ENCODE measurements around the gene ATG12. TPM values are rescaled to one million over a fixed set of nuclear protein-coding genes. Genes with fewer than 3 reads are reported as not detected.
A peak's percentile ranks its signal among the peaks of the same experiment; 100 is the strongest.

The ATG12 gene
- total RNA-seq, 1 donor: 80.0 TPM

GRCh38 chr5:115815693-115816225 lies 25.6 kb downstream of the ATG12 start:
- H3K27me3 ChIP-seq (ENCODE audit: insufficient read depth, low read length): peaks cover 43% of the 10 kb centered on the region
- H2AFZ ChIP-seq (ENCODE audit: low read length): peak overlapping the region; percentile 89
- no peaks in the 10 kb centered on the region for H3K79me2 ChIP-seq (ENCODE audit: insufficient read depth, low read length)
- peak overlapping the region; percentile 91 for H3K4me2 ChIP-seq (ENCODE audit: insufficient read depth, low read length)
- H3K4me1 ChIP-seq (ENCODE audit: insufficient read depth, low read length): peaks cover 15% of the 10 kb centered on the region
- no peaks in the 10 kb centered on the region for H3K9me3 ChIP-seq (ENCODE audit: low read depth, low read length)
- TF ChIP-seq, protein P1, sequence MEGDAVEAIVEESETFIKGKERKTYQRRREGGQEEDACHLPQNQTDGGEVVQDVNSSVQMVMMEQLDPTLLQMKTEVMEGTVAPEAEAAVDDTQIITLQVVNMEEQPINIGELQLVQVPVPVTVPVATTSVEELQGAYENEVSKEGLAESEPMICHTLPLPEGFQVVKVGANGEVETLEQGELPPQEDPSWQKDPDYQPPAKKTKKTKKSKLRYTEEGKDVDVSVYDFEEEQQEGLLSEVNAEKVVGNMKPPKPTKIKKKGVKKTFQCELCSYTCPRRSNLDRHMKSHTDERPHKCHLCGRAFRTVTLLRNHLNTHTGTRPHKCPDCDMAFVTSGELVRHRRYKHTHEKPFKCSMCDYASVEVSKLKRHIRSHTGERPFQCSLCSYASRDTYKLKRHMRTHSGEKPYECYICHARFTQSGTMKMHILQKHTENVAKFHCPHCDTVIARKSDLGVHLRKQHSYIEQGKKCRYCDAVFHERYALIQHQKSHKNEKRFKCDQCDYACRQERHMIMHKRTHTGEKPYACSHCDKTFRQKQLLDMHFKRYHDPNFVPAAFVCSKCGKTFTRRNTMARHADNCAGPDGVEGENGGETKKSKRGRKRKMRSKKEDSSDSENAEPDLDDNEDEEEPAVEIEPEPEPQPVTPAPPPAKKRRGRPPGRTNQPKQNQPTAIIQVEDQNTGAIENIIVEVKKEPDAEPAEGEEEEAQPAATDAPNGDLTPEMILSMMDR (IDR thresholded peaks at IDR 0.05; ENCODE audit: extremely low read depth, low read depth, low read length): no peak
- peak overlapping the region; percentile 72 for H3K4me3 ChIP-seq (ENCODE audit: insufficient read depth, low read length)
- DNase-seq (ENCODE audit: insufficient read length, low spot score, missing footprints): no peak
- H3K27ac ChIP-seq (ENCODE audit: low read depth, low read length): no peak overlapping the region
- H3K36me3 ChIP-seq (ENCODE audit: insufficient read depth, low read length): no peaks in the 10 kb centered on the region
- no peaks in the 10 kb centered on the region for H4K20me1 ChIP-seq (ENCODE audit: insufficient read depth, low read length)

- Histone ChIP-seq H3K4me2 (ENCODE audit: insufficient read depth, low read length) (peak overlapping the region; percentile 91), H4K20me1 (ENCODE audit: insufficient read depth, low read length) (no peaks in the 10 kb centered on the region), H3K36me3 (ENCODE audit: insufficient read depth, low read length) (no peaks in the 10 kb centered on the region), H3K9me3 (ENCODE audit: low read depth, low read length) (no peaks in the 10 kb centered on the region), H3K4me1 (ENCODE audit: insufficient read depth, low read length) (peaks cover 15% of the 10 kb centered on the region), H2AFZ (ENCODE audit: low read length) (peak overlapping the region; percentile 89), H3K27ac (ENCODE audit: low read depth, low read length) (no peak overlapping the region), H3K79me2 (ENCODE audit: insufficient read depth, low read length) (no peaks in the 10 kb centered on the region), H3K27me3 (ENCODE audit: insufficient read depth, low read length) (peaks cover 43% of the 10 kb centered on the region), H3K4me3 (ENCODE audit: insufficient read depth, low read length) (peak overlapping the region; percentile 72)
- no peak for DNase-seq (ENCODE audit: insufficient read length, low spot score, missing footprints)
- TF ChIP-seq, protein P1 (IDR thresholded peaks at IDR 0.05; ENCODE audit: extremely low read depth, low read depth, low read length): no peak
These were observed 26.2 kb downstream of the ATG12 start for GRCh38 chr5:115815006-115815692.

DNA sequence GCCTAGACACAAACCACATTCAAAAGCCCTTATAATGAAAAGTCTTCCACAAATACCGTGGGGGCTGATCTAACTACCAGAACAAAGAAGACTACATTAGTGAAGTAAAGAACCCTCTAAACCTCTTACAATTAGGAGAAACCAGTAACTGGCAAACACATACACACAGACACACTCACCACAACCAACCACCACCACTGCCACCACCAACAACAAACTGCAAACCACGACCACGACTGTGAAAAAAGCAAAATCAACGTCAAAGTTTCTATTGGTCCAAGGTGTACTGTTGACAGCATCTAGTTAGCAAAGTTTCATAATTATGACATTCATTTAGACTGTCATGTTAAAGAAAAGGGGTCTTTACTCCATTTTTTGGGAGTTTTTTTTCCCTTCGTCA lies 27.6 kb downstream of the ATG12 start:
- Histone ChIP-seq H3K27me3 (ENCODE audit: insufficient read depth, low read length) (peaks cover 40% of the 10 kb centered on the region), H2AFZ (ENCODE audit: low read length) (no peak overlapping the region), H3K4me1 (ENCODE audit: insufficient read depth, low read length) (peaks cover 15% of the 10 kb centered on the region), H3K79me2 (ENCODE audit: insufficient read depth, low read length) (no peaks in the 10 kb centered on the region), H4K20me1 (ENCODE audit: insufficient read depth, low read length) (no peaks in the 10 kb centered on the region), H3K36me3 (ENCODE audit: insufficient read depth, low read length) (no peaks in the 10 kb centered on the region), H3K27ac (ENCODE audit: low read depth, low read length) (no peak overlapping the region), H3K4me3 (ENCODE audit: insufficient read depth, low read length) (no peak overlapping the region), H3K4me2 (ENCODE audit: insufficient read depth, low read length) (no peak overlapping the region), H3K9me3 (ENCODE audit: low read depth, low read length) (no peaks in the 10 kb centered on the region)
- TF ChIP-seq, protein P1 (IDR thresholded peaks at IDR 0.05; ENCODE audit: extremely low read depth, low read depth, low read length): no peak
- DNase-seq (ENCODE audit: insufficient read length, low spot score, missing footprints): no peak

- Histone ChIP-seq H3K27me3 (ENCODE audit: insufficient read depth, low read length) (peaks cover 37% of the 10 kb centered on the region), H4K20me1 (ENCODE audit: insufficient read depth, low read length) (no peaks in the 10 kb centered on the region), H3K4me2 (ENCODE audit: insufficient read depth, low read length) (no peak overlapping the region), H2AFZ (ENCODE audit: low read length) (no peak overlapping the region), H3K9me3 (ENCODE audit: low read depth, low read length) (no peaks in the 10 kb centered on the region), H3K4me1 (ENCODE audit: insufficient read depth, low read length) (peaks cover 15% of the 10 kb centered on the region), H3K27ac (ENCODE audit: low read depth, low read length) (no peak overlapping the region), H3K79me2 (ENCODE audit: insufficient read depth, low read length) (no peaks in the 10 kb centered on the region), H3K4me3 (ENCODE audit: insufficient read depth, low read length) (no peak overlapping the region), H3K36me3 (ENCODE audit: insufficient read depth, low read length) (no peaks in the 10 kb centered on the region)
- TF ChIP-seq, protein P1 (IDR thresholded peaks at IDR 0.05; ENCODE audit: extremely low read depth, low read depth, low read length): no peak
- DNase-seq (ENCODE audit: insufficient read length, low spot score, missing footprints): no peak
These were observed 29.0 kb downstream of the ATG12 start for GRCh38 chr5:115812372-115812771.

Measured in osteoblast (primary cell).